AG08396 (cell line): ENCODE results near the gene MARCHF10.

Experiments
- DNase-seq: peaks from one replicate; pipeline ENCODE4 v3.0.0; 2012; ENCODE audit warnings: low spot score, mixed read lengths

The MARCHF10 gene

DNA sequence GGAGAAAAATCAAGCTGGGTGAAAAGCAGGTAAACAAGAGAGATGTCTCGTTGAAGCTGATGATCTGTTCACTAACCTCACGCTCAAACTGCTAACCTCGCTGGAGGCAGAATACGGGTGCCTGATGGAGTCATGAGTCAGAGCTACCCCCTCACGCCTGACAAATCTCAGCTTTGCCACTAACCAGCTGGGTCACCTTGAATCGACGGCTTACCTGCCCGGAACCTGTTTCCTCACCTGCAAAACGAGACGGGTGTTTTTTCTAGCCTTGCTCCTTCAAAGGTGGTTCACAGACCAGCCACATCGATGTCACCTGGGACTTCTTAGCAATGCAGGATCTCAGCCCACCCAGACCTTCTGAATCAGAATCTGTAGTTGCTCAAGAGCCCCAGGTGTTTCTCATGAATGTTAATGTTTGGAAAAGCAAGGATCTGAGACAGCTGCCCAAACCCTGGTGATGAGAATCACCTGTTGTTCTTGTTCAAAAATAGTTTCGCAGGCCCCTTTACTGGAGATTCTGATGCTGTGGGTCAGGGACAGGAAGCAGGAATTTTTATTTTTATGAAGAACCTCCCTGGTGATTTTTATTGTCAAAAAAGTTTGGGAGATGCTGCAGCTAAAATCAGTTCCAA, 56.9 kb downstream of the MARCHF10 start:
- no peak for DNase-seq

DNA sequence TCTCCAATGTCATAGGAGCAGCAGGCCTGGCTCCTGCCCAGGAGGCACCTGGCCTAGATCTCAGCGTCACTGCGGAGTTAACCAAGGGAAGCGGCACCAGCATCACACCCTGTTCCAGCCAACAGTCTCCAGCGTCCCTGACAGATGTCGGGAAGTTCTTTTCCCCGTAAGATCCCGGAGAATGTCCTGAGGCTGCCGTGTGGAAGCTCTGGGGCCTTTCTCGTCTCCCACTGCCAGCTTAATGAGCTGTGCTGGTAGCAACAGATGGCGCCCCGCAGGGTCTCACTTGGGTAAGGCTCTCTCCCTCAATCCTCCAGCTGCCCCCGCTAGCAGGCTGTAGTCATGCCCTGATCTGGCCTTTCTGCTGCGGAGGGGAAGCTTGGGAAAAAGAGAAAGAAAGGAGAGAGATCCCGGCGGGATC, 57.5 kb downstream of the MARCHF10 start:
- no peak for DNase-seq

DNA sequence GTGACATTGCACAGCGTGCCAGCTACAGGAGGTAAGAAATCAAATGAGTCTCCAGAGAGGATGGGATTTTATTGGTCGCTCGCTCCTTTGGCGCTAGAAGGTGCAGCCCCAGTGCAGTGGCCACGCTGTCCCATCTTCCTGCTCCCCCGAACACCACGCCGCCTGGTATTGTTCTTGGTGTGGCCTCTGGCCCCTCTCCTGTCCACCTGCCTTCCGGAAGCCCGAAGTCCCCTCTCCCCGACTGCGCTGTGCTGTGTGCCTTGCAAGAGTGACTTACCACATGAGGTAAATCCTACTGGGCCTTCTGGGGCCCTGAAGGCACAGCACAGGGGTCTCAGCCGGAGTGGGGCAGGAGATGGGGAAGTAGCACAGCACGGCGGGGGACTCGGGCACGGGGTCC, 58.2 kb downstream of the MARCHF10 start:
- DNase-seq = no peak

DNA sequence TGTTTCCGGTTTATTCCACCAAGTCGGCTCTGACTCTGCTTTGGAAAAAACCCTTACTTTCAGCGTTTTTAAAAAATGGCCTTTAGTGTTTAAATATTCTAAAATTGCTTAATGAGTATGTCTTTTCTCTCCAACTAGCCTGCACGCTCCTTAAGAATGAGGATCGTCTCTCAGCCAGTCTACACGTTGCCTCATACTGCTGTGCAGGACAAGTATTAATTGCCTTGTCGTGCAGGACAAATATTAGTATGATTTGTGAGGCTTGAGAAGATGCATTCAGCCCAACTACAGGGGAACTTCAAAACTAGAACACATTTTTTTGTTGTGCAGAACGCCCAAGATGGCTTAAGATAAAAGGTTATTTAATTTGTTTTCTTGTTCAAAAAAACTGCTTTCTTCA, 61.2 kb downstream of the MARCHF10 start:
- DNase-seq = no peak

DNA sequence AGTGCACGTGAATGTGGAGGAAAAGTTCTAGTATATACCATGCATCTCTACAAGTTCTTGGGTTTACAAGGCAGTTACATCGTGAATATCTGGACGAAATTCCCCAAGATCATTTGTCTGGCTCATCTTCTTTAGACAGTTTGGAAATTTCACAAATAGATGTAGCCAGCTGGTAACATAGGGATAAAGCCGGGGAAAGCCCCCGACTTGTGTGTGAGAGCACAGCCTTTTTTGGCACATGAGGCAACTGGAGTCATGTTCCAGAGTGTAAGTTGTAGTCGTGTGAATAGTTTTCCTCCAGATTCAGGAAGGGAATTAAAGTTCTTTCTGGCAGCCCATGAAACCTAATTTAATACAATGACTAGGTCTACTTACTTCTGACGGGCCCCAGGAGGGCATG, 62.3 kb downstream of the MARCHF10 start:
- no peak for DNase-seq

DNA sequence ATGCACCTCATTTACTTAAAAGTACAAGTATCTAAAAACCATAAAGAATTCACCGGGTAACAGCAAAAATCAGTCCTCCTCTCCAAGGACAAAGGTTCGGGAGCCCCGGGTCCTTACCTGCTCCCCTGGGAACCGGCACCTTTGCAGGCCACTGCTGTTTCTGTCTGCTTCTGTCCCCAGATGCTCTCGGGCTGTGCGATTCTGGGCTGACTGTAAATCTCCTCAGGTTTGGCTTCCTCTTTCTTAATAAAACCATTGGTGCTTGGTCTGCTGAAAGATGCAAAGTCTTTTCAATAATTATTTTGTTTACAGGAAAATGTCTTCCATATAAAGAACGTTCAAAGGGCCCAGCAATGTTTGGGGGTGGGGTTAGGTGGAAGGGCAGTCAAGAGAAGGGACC, 63.9 kb downstream of the MARCHF10 start:
- no peak for DNase-seq

DNA sequence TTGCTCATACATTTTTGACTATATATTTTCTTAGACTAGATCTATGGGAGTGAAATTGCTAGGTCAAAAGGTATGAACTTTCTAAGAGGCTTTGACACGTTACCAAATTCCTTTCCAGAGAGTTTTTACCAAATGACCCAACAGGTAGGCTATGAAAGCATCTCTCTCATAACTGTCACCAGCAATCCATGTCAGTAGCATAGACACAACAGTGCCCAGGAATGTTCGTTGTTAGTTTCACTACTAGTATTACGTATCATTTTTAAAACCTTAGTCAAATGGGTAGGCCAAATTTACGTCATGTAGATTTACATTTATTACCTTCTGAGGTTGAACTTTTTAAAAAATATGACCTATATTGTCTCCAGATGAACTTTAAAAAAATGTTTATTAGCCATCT, 66.8 kb downstream of the MARCHF10 start:
- DNase-seq = no peak

DNA sequence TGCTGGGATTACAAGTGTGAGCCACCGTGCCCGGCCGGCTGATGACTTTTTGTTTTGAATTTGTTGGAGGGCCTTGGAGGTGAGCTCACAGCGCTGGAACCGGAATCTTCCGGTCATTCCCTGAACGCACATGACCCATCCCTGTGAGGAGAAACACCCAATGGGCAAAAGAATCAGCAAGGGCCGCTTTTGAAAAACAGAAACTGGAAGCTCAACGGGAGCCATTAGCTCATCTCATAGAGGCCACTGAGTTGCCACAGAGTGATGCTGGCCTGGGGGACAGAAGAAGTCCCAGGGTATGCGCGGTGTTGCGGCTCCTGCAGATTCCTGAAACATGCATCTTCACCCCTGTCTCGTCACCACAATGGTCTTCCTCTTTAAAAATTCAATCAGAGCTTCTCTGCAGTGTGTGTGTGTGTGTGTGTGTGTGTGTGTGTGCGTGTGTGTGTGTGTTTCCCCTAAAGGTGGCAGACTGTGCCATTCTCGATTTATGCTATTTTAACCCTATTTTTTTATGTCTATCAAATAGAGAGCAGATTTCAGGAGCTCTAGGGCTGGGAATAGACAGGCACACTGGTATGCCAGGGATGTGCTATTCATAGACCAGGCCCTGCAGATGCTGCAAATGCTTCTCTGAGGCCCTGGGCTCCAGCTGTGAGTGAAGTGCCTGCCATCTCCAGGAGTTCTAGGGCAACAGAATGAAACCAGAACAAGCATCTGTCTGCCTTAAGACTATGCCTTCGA, 68.3 kb downstream of the MARCHF10 start:
- peak; percentile 67 for DNase-seq

DNA sequence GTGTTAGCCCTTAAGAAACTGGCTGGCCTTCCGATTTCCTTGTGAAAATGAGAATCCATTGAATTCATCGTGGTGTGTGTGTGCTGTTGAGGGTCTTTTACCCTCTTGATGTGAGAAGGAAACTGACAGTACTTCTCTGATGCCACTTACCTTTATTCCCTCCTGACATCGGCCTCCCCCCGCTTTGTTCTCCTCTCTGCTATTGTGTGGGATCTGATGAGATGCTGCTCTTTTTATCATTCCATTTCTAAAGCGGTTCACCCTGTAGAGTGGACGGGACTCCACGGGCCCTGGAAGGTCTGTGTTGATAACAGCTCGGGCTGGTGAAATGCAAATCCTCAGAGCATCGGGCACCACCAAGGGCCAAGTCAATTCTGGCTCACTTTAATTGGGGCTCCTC, 69.8 kb downstream of the MARCHF10 start:
- DNase-seq = no peak

DNA sequence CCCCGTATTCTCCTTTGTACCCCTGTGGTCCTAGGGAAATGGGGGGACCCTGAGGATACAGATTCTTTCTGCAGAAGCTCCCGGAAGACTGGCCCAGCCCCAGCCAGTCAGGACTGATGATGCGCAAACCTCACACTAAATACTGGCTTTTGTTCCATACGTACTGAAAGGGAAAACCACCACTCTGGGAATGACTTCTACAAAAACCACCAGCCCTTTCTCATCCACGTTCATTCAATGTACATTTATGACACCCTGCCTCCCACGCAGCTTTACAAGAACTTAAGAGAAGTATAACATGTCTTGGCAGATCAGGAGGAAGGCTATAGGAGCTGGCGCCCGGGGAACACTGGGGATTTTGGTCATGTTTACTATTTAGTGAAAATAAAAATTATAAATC, 70.6 kb downstream of the MARCHF10 start:
- no peak for DNase-seq

DNA sequence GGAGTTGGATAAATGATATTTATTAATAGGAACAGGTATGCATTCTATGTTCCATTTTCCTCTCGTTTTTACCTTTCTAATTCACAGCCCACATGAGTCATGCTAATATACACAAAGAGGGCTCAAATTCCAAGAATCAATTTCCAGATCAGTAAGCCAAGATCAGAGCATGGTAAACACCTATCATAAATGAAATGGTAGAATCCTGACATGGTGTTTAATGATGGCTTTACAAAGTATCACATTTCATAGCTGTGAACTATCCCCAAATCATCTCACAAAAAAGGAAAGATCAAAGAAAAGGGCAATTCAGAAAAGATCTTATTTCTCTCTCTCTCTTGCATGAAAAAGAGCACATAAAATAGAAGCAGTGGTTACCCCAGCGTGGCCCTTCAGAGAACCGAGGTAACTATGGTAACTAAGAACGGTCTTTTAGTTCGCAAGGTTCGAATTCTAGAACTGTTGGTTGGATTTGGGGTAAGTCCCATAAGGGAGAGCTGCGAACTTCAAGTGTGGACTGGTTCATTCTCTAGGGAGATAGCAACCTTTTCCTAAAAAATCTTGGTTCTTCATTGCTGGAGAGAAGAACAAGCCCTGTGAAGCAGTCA, 73.0 kb downstream of the MARCHF10 start:
- no peak for DNase-seq

DNA sequence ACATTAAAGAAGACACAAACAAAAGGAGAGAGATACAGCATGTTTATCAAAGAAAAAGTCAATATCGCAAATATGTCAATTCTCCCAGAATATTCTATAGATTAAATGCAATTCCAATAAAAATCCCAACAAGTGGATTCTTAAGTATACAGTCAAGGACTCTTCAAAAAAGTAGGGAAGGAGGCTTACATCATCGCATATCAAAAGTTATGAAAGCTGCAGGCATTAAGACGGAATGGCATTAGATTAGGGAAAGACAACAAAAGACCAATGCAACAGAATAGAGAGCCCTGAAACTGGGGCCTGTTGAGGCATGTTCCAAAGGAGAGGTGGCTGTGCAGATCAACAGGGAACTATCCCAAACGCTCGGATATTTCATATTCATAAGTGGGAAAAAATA, 76.0 kb downstream of the MARCHF10 start:
- DNase-seq = no peak

DNA sequence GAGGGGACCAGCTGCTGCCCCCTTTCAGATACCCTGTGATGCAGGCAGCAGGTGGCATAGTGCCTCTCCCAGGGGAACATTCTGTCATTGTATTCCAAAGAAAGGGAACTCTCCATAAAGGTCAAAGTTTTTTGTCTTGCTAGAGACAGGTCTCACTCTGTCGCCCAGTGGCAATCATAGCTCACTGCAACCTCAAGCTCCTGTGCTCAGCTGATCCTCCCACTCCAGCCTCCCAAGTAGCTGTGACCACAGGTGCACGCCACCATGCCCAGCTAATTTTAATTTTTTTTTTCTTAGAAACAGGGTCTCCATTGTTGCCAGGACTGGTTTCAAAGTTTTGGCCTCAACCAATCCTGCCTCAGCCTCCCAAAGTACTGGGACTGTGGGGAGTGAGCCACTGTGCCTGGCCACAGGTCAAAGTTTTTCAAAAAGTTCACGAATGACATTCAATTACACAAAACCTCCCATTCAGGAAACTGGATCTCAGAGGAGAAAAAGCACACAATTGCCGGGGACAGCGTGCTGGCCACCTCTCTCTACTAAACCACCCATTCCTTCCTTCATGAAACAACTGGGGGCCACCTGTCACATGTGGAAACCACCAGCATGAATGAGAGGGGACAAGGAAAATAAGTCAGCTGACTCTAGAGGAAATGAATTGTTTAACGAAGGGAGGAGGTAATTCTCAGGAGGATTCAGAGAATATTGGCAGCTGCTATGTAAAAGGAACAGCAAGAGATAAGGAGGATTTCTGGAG, 80.0 kb downstream of the MARCHF10 start:
- DNase-seq = no peak

DNA sequence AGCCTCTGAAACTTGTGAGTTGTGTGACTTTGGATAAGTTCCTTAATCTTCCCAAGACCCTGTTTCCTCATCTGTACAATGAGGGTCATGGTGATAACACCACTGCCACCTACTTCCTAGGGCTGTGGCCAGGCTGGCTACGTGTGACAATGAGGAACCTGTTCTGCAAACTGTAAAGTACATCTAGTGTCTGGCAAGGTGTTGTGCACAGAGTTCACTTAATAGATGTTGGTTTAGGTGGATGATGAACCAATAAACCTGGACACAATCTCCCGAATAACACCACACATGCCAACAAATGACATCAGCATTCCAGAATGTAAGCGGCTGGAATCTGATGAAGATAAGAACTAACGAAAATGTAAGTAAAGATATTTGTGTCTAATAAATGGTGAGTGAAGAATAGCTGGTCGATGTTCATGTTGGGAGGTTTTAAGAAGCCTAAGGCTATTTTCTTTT, 82.3 kb downstream of the MARCHF10 start:
- DNase-seq = no peak

DNA sequence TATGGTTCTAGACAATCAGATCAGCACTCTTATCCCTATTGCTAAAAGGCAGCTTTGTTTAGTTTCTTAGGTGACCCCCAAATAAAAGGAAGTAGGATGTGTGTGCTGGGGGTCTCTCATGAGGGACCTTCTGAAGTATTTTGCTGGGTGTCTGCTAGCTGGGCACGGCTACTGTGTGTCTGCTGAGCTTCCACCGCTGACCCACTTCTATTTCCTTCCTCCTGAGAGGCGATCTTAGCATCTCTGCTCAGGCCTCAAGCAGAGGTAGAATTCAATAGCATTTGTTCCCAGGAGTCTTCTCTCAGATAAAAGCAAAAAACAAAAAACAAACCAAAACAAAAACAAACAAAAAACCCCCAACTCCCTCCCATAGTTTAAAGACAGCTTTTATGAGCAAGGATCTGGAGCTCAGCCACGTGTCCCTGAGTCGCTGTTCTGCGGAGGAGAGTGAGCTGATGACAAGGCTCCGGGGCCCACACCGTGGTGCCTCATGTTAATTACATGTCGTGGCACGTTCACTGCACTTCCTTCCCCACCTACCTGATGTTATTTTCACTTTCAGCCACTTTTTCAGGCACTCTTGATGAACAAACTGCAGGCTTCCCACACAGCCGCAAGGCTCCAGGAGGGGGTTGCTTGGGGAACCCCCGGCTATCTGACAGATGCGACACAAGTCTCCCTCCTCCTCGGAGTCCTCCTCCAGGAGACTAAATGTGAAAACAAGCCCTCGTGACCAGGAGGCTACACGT, 83.5 kb downstream of the MARCHF10 start:
- DNase-seq = no peak

DNA sequence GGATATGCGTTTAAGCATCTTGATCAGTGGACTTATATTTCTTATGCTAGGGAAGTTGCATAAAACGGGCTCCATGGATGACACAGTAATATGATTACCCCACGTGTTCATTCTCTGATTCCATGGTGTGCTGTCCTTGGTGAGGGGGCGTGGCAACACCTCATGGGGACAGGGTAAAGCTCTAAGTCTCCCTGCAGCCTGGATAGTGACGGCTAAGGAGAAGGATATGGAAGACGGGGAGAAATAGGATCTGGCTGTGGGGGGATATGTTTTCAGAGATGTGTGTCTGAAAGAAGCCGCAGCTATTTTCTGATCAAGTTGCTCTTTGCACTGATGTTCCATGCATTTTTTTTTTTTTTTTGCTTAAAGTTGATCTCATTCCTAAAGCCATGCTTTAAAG, 84.3 kb downstream of the MARCHF10 start:
- DNase-seq = no peak

DNA sequence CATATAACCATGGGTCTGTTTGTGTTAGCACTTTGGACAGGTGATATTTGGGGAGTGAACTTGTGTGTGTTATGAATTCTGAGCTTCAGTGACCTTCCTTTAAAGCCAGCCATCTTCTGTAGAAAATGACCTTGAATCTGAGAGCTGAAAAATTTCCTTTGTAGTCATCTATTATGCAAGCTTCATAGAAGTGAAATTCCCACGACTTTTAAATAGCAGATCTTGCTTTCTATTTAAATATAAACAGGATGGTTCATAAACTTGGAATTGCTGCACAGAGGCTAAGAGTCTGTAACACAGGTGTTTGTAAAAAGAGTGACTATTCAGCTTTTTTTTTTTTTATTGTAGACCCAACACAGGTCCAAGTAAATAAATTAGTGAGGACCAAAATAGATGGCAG, 85.5 kb downstream of the MARCHF10 start:
- DNase-seq = no peak

DNA sequence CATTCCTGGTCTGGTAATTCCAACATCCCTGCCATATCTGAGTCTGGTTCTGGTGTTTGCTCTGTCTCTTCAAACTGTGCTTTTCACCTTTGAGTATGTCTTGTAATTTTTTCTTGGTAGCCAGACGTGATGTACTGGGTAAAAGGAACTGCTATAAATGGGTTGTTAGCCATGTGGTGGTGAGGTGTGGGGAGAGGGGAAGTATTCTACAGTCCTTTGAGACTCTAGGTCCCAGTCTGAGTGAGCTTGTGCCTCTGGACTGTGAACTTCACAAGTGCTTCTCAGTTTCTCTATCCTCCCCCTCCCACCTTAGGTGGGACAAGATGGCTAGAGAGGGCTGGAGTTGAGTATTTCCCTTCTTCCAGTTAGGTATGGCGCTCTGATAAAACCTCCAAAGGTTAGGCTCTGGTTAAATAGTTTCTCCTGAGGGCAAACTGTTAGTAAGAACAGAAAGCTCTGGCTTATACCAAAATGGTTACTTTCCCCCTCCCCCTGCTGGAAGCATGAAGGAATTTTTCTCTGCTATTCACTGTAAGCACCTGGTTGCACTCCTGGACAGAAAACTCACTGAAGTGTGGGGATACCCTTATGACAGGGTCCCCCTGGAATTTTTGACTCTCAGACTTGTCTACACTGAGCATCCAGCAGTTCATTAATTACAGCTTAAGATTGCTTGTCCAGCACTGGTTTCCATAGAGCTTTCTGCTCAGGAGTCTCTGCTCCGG, 87.8 kb downstream of the MARCHF10 start:
- DNase-seq = no peak

DNA sequence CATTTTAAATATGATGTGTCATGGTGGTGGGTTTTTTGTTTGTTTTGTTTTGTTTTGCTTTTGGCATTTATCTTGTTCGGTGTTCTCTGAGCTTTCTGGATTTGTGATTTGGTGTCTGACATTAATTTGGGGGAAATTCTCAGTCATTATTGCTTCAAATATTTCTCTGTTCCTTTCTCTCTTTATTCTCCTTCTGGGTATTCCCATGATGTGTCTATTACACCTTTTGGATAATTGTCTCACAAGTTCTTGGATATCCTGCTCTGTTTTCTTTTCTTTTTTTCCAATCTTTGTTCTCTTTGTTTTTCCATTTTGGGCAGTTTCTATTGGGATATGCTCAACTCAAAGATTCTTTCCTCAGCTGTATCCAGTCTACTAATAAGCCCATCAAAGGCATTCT, 88.5 kb downstream of the MARCHF10 start:
- no peak for DNase-seq

DNA sequence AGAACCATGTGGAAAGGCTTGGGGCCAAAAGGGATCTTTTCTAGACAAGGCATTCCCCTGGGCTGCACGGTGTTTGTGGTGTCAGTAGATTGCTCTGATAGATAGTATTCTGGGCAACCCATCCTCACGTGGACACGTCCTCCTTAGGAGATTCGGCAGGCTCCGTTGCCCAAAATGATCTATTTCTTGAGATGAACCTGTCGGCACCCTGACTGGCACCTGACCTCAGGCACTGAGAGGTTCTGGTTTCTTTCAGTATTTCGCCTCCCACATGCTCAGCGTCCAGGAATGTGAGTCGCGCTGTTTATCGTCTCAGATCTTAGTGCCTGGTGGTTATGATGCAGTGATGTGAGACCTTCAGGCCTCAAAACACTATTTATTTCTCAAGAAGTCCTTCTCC, 89.7 kb downstream of the MARCHF10 start:
- DNase-seq = no peak

DNA sequence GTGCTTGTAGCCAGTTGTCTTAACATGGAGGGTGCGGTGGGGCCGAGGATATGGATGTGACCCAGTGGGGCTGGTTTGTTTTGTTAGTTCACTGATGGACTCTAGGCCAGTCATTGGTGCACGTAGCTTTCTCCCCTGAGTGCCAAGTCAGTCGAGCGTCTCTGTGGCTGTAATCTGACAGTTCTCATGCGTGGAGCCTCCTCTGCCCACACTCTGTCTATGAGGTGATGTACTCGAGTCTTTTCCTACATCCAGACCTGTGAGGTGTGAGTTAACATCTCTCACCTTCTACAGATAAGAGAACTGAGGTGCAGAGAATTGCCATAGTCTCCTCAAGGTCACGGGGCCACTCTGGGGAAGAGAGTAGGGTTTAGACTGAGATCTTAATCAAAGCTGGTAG, 90.2 kb downstream of the MARCHF10 start:
- DNase-seq = no peak

DNA sequence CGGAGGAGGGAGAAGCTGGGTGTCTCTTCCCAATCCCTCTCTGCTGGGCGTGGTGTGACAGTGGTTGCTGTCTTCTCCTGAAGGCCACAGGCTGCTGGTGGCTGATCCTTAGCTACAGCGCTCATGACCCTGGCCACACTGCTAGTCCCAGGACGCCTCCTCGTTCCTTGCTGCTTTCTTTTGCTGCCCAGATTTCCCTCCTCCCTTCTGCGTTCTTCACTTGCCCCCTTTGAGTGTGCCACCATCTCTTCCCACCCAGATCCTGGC, 90.6 kb downstream of the MARCHF10 start:
- no peak for DNase-seq
